Transverse colon (tissue), 4 donors: ENCODE measurements around the gene ICA1. TPM values are rescaled to one million over a fixed set of nuclear protein-coding genes. Genes with fewer than 3 reads are reported as not detected.

Experiments
- DNase-seq: peaks from one replicate; pipeline ENCODE4 v3.0.0-alpha.2; 2019
- H3K27ac ChIP-seq, 4 donors: fragments of 200-600 bp; sonication (generic); 2 replicates each; pipeline ENCODE4 v1.5.1; 2016 to 2018; ENCODE audit warnings: inconsistent platforms in 4 of 4
- H3K27me3 ChIP-seq: fragments of 200-600 bp; sonication (generic); 2 replicates; pipeline ENCODE4 v1.5.1; 2017; ENCODE audit warnings: inconsistent platforms
- H3K36me3 ChIP-seq, 4 donors: fragments of 200-600 bp; sonication (generic); 2 replicates each; pipeline ENCODE4 v1.5.1; 2017 to 2019; ENCODE audit warnings: inconsistent platforms in 4 of 4
- H3K4me1 ChIP-seq, 4 donors: fragments of 200-600 bp; sonication (generic); 2 replicates each; pipeline ENCODE4 v1.5.1; 2017 to 2020; ENCODE audit warnings: inconsistent platforms in 4 of 4
- H3K4me3 ChIP-seq, 4 donors: fragments of 200-600 bp; sonication (generic); 1 replicate in 1 of 4; 2 replicates in 3 of 4; pipeline versions ENCODE4 v1.5.1 to v1.6.1; 2017 to 2019; ENCODE audit warnings: inconsistent platforms in 4 of 4
- H3K9me3 ChIP-seq, 2 donors: fragments of 200-600 bp; sonication (generic); 2 replicates each; pipeline ENCODE4 v1.5.1; 2017 to 2019; ENCODE audit warnings: inconsistent platforms in 2 of 2
- CTCF ChIP-seq, 5 experiments: fragments of 200-600 bp in 3 of 5; fragments of 450-650 bp in 2 of 5; sonication (generic) in 3 of 5; IDR thresholded peaks; 1 replicate in 2 of 5; 2 replicates in 3 of 5; pipeline ENCODE4 v1.5.1; 2016 to 2017; ENCODE audit warnings: antibody characterized with exemption in 5 of 5, inconsistent platforms in 3 of 5, mild to moderate bottlenecking in 2 of 5, moderate library complexity in 1 of 5
- EP300 ChIP-seq: sonication (generic); formaldehyde crosslinking; IDR thresholded peaks from one replicate; pipeline ENCODE4 v1.6.1; 2017; ENCODE audit warnings: antibody characterized with exemption, low read depth
- POLR2A ChIP-seq: fragments of 450-650 bp; IDR thresholded peaks from one replicate; pipeline ENCODE4 v1.6.1; 2016; ENCODE audit warnings: antibody characterized with exemption, mild to moderate bottlenecking, moderate library complexity
- POLR2AphosphoS5 ChIP-seq, 3 donors: sonication (generic); formaldehyde crosslinking; IDR thresholded peaks; one replicate each; pipeline ENCODE4 v1.6.1; 2016; ENCODE audit warnings: antibody characterized with exemption in 3 of 3
- WGBS, 2 donors: methylation state at CpG; one replicate each; pipeline ENCODE4 v1.1.5; 2018; ENCODE audit warnings: low coverage in 1 of 2; 5-methylcytosine and 5-hydroxymethylcytosine counted together
- in situ Hi-C, 4 donors: fragments of 200-750 bp; cut with MboI; loops; one replicate each; pipeline versions ENCODE4 v1.15.0 to v1.15.1; 2017; ENCODE audit warnings: low sequenced_read_pairs in 3 of 4, low pct_ligation_motif_present in 1 of 4, low pct_unique_long_range_greater_than_20kb in 1 of 4
- intact Hi-C: fragments of 100-400 bp; cut with DNase I; formaldehyde crosslinking; loops from one replicate; pipeline ENCODE4 v1.15.1; 2023; ENCODE audit warnings: low total_unique reads
- total RNA-seq, 4 donors: library from RNA; depleted of rRNA; stranded (reverse); fragments of >200 nt; gene quantifications; one replicate each; pipeline ENCODE4 v1.1.0, GENCODE V29; 2016

Gene ICA1
- total RNA-seq, 4 donors from 2014 or later = 47.9 to 79.4 (median 54.3) TPM

- no peak for DNase-seq
- no peak overlapping the region for H3K4me3 ChIP-seq
- TF ChIP-seq EP300 = no peak
- no peak for TF ChIP-seq POLR2AphosphoS5 (IDR thresholded peaks at IDR 0.05)
- TF ChIP-seq CTCF (IDR thresholded peaks at IDR 0.05) = no peak
- TF ChIP-seq POLR2A = no peak
- H3K27ac ChIP-seq = no peak overlapping the region
- in situ Hi-C loops = no loop called here
- H3K27me3 ChIP-seq = no peaks in the 10 kb centered on the region
- 58% methylated on average over 3 of the region's 3 CpGs; no CpG with 5 or more reads in 1 of the 2 donors for WGBS, 2 donors
- intact Hi-C loops = no loop called here
- no peaks in the 10 kb centered on the region for H3K36me3 ChIP-seq
- no peaks in the 10 kb centered on the region for H3K4me1 ChIP-seq
- H3K9me3 ChIP-seq = no peaks in the 10 kb centered on the region
Observed at GRCh38 chr7:8236780-8237407, 25.1 kb downstream of the ICA1 start.

GRCh38 chr7:8232999-8233847, 28.7 kb downstream of the ICA1 start:
- Histone ChIP-seq H3K9me3 (no peaks in the 10 kb centered on the region), H3K4me1 (no peaks in the 10 kb centered on the region), H3K36me3 (no peaks in the 10 kb centered on the region), H3K4me3 (no peak overlapping the region), H3K27me3 (no peaks in the 10 kb centered on the region), H3K27ac (no peak overlapping the region)
- intact Hi-C loops (no loop called here), in situ Hi-C loops (no loop called here)
- no peak for TF ChIP-seq EP300
- TF ChIP-seq POLR2A = no peak
- no peak for TF ChIP-seq CTCF (IDR thresholded peaks at IDR 0.05)
- TF ChIP-seq POLR2AphosphoS5 (IDR thresholded peaks at IDR 0.05) = no peak
- WGBS, 2 donors = 85 to 90% methylated on average over 6 to 8 of the region's 8 CpGs
- DNase-seq = no peak

- in situ Hi-C loops (no loop called here), intact Hi-C loops (no loop called here)
- Histone ChIP-seq H3K36me3 (no peaks in the 10 kb centered on the region), H3K27ac (no peak overlapping the region), H3K27me3 (no peaks in the 10 kb centered on the region), H3K4me1 (no peaks in the 10 kb centered on the region), H3K9me3 (no peaks in the 10 kb centered on the region), H3K4me3 (no peak overlapping the region)
- DNase-seq = no peak
- 67 to 77% methylated on average over 3 of the region's 3 CpGs for WGBS, 2 donors
- no peak for TF ChIP-seq POLR2A
- TF ChIP-seq EP300 = no peak
- TF ChIP-seq POLR2AphosphoS5 (IDR thresholded peaks at IDR 0.05) = no peak
- TF ChIP-seq CTCF (IDR thresholded peaks at IDR 0.05) = no peak
Observed at GRCh38 chr7:8229927-8230326, 32.0 kb downstream of the ICA1 start.

- Histone ChIP-seq H3K9me3 (no peaks in the 10 kb centered on the region), H3K36me3 (no peaks in the 10 kb centered on the region), H3K27ac (no peak overlapping the region), H3K27me3 (no peaks in the 10 kb centered on the region), H3K4me1 (no peaks in the 10 kb centered on the region), H3K4me3 (no peak overlapping the region)
- TF ChIP-seq EP300 = no peak
- TF ChIP-seq POLR2A = no peak
- no peak for TF ChIP-seq POLR2AphosphoS5 (IDR thresholded peaks at IDR 0.05)
- TF ChIP-seq CTCF (IDR thresholded peaks at IDR 0.05) = no peak
- intact Hi-C loops = no loop called here
- DNase-seq = no peak
- in situ Hi-C loops = no loop called here
- WGBS, 2 donors = 87 to 91% methylated on average over 6 of the region's 6 CpGs
Observed at GRCh38 chr7:8228766-8229674, 32.9 kb downstream of the ICA1 start.
